ENCODE data around the gene COLGALT1.

COLGALT1 gene

DNA sequence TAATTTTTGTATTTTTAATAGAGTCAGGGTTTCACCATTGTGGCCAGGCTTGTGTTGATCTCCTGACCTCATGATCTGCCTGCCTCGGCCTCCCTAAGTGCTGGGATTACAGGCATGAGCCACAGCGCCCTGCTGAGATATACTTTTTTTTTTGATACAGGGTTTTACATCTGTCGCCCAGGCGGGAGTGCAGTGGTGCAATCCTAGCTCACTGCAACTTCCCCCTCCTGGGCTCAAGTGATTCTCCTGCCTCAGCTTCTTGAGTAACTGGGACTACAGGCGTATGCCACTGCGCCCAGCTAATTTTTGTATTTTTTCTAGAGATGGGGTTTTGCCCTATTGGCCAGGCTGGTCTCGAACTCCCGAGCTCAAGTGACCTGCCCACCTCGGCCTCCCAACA is 2.0 kb downstream of the COLGALT1 start:
- TF ChIP-seq GABPA (IDR thresholded peaks at IDR 0.05; ENCODE audit: low read depth) (no peak), POLR2AphosphoS5 (IDR thresholded peaks at IDR 0.05; ENCODE audit: low read depth) (0 out of 2 replicates have a peak, but pooled peaks have one; percentile 31), SPI1 (IDR thresholded peaks at IDR 0.05; ENCODE audit: borderline replicate concordance, low read depth) (0 out of 2 replicates have a peak, but pooled peaks have one; percentile 26)
- TF ChIP-seq, protein P1, sequence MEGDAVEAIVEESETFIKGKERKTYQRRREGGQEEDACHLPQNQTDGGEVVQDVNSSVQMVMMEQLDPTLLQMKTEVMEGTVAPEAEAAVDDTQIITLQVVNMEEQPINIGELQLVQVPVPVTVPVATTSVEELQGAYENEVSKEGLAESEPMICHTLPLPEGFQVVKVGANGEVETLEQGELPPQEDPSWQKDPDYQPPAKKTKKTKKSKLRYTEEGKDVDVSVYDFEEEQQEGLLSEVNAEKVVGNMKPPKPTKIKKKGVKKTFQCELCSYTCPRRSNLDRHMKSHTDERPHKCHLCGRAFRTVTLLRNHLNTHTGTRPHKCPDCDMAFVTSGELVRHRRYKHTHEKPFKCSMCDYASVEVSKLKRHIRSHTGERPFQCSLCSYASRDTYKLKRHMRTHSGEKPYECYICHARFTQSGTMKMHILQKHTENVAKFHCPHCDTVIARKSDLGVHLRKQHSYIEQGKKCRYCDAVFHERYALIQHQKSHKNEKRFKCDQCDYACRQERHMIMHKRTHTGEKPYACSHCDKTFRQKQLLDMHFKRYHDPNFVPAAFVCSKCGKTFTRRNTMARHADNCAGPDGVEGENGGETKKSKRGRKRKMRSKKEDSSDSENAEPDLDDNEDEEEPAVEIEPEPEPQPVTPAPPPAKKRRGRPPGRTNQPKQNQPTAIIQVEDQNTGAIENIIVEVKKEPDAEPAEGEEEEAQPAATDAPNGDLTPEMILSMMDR (IDR thresholded peaks at IDR 0.05; ENCODE audit: insufficient read depth, low read length): no peak
- TF ChIP-seq, protein P2, sequence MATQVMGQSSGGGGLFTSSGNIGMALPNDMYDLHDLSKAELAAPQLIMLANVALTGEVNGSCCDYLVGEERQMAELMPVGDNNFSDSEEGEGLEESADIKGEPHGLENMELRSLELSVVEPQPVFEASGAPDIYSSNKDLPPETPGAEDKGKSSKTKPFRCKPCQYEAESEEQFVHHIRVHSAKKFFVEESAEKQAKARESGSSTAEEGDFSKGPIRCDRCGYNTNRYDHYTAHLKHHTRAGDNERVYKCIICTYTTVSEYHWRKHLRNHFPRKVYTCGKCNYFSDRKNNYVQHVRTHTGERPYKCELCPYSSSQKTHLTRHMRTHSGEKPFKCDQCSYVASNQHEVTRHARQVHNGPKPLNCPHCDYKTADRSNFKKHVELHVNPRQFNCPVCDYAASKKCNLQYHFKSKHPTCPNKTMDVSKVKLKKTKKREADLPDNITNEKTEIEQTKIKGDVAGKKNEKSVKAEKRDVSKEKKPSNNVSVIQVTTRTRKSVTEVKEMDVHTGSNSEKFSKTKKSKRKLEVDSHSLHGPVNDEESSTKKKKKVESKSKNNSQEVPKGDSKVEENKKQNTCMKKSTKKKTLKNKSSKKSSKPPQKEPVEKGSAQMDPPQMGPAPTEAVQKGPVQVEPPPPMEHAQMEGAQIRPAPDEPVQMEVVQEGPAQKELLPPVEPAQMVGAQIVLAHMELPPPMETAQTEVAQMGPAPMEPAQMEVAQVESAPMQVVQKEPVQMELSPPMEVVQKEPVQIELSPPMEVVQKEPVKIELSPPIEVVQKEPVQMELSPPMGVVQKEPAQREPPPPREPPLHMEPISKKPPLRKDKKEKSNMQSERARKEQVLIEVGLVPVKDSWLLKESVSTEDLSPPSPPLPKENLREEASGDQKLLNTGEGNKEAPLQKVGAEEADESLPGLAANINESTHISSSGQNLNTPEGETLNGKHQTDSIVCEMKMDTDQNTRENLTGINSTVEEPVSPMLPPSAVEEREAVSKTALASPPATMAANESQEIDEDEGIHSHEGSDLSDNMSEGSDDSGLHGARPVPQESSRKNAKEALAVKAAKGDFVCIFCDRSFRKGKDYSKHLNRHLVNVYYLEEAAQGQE (IDR thresholded peaks at IDR 0.05; ENCODE audit: insufficient replicate concordance, low read depth): no peak
- H3K27me3 ChIP-seq (ENCODE audit: insufficient read depth, poor library complexity, severe bottlenecking): no peaks in the 10 kb centered on the region
- peak overlapping the region; percentile 89 for H3K4me3 ChIP-seq (replicated peaks; ENCODE audit: insufficient read depth, low read length)
- DNase-seq (ENCODE audit: low read depth in 1 of 2, low spot score in 1 of 2): peak in 1 of 2 experiments; percentile 92
- H3K27ac ChIP-seq (replicated peaks): peak overlapping the region; percentile 92

DNA sequence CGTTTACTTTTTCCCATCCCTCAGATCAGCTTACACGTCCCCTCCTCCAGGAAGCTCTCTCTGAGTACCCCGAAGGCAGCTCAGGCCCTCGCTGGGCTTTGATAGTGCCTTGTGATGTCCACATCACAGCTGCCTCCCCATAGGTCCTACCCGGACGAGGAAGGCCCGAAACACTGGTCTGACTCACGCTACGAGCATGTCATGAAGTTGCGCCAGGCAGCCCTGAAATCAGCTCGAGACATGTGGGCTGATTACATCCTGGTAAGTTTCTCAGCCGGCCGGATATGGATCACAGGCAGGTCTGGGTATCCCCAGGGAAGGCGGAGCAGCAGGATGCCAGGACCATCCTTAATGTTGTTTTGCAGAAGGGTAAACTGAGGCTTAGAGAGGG is 4.8 kb downstream of the COLGALT1 start:
- H3K27ac ChIP-seq (replicated peaks): no peak overlapping the region; the same call in 1 of the 2 replicates
- no peaks in the 10 kb centered on the region for H3K27me3 ChIP-seq (ENCODE audit: insufficient read depth, poor library complexity, severe bottlenecking)
- DNase-seq (ENCODE audit: low read depth in 1 of 2, low spot score in 1 of 2): peak in 1 of 2 experiments; percentile 28
- no peak overlapping the region for H3K4me3 ChIP-seq (replicated peaks; ENCODE audit: insufficient read depth, low read length)
- TF ChIP-seq, protein P2 (IDR thresholded peaks at IDR 0.05; ENCODE audit: insufficient replicate concordance, low read depth): no peak
- no peak for TF ChIP-seq POLR2AphosphoS5 (IDR thresholded peaks at IDR 0.05; ENCODE audit: low read depth)
- TF ChIP-seq, protein P1 (IDR thresholded peaks at IDR 0.05; ENCODE audit: insufficient read depth, low read length): no peak

DNA sequence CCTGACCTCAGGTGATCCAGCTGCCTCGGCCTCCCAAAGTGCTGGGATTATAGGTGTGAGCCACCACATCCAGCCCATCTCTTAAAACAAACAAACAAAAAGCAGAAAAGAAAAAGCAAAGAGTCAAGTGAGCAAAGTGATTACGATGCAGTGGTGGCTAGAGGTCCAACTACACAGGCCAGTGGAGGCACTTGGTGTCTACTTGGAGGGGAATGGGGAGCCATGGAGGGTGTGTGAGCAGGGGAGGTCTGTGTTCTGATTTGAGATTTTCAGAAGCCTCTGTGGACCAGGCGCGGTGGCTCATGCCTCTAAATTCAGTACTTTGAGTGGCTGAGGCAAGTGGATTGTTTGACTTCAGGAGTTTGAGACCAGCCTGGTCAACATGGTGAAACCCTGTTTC is 6.6 kb downstream of the COLGALT1 start:
- Histone ChIP-seq H3K4me3 (replicated peaks; ENCODE audit: insufficient read depth, low read length) (no peak overlapping the region), H3K27me3 (ENCODE audit: insufficient read depth, poor library complexity, severe bottlenecking) (no peaks in the 10 kb centered on the region), H3K27ac (replicated peaks) (no peak overlapping the region)
- TF ChIP-seq POLR2AphosphoS5 (IDR thresholded peaks at IDR 0.05; ENCODE audit: low read depth): no peak
- TF ChIP-seq, protein P1 (IDR thresholded peaks at IDR 0.05; ENCODE audit: insufficient read depth, low read length): no peak
- TF ChIP-seq, protein P2 (IDR thresholded peaks at IDR 0.05; ENCODE audit: insufficient replicate concordance, low read depth): no peak
- TF ChIP-seq GABPA (IDR thresholded peaks at IDR 0.05; ENCODE audit: low read depth): no peak
- TF ChIP-seq SPI1 (IDR thresholded peaks at IDR 0.05; ENCODE audit: borderline replicate concordance, low read depth): no peak
- DNase-seq (ENCODE audit: low read depth in 1 of 2, low spot score in 1 of 2): no peak

All from HL-60 (cell line).